HEK293 (cell line): Measurements from ENCODE around the gene PPP1R14C.
A peak's percentile ranks its signal among the peaks of the same experiment; 100 is the strongest.

ENCODE experiments used
- BCL11A ChIP-seq: fragments of 450-650 bp; formaldehyde crosslinking; IDR thresholded peaks from 2 replicates; pipeline ENCODE4 v1.5.1; 2016; ENCODE audit warnings: low read depth, missing biosample characterization, missing genetic modification characterization
- IKZF3 ChIP-seq: fragments of 450-650 bp; IDR thresholded peaks from 2 replicates; pipeline ENCODE4 v1.5.0; 2018; ENCODE audit warnings: missing biosample characterization, mild to moderate bottlenecking, missing genetic modification characterization, moderate library complexity
- MEIS1 ChIP-seq: sonication (generic); formaldehyde crosslinking; IDR thresholded peaks from 2 replicates; pipeline ENCODE4 v1.8.1; 2022; ENCODE audit warnings: missing genetic modification reagents, mild to moderate bottlenecking, borderline replicate concordance
- MYNN ChIP-seq: fragments of 450-650 bp; formaldehyde crosslinking; IDR thresholded peaks from 2 replicates; pipeline ENCODE4 v1.5.1; 2016; ENCODE audit warnings: missing biosample characterization, missing genetic modification characterization, borderline replicate concordance
- RBAK ChIP-seq: fragments of 450-650 bp; formaldehyde crosslinking; IDR thresholded peaks from 2 replicates; pipeline ENCODE4 v1.5.1; 2016; ENCODE audit warnings: missing biosample characterization, missing genetic modification characterization
- ZBTB20 ChIP-seq: fragments of 450-650 bp; formaldehyde crosslinking; IDR thresholded peaks from 2 replicates; pipeline ENCODE4 v1.5.1; 2016; ENCODE audit warnings: missing biosample characterization, missing genetic modification characterization
- ZBTB7A ChIP-seq: fragments of 450-650 bp; formaldehyde crosslinking; IDR thresholded peaks from 2 replicates; pipeline ENCODE4 v1.5.1; 2016; ENCODE audit warnings: low read depth, missing biosample characterization, missing genetic modification characterization
- ZFHX2 ChIP-seq: fragments of 450-650 bp; formaldehyde crosslinking; conservative IDR thresholded peaks from 2 replicates; pipeline ENCODE4 v1.5.1; 2016; ENCODE audit warnings: missing biosample characterization, missing genetic modification characterization
- ZFP37 ChIP-seq: fragments of 450-650 bp; formaldehyde crosslinking; IDR thresholded peaks from 2 replicates; pipeline ENCODE4 v1.5.1; 2016; ENCODE audit warnings: missing biosample characterization, missing genetic modification characterization
- ZNF23 ChIP-seq: fragments of 450-650 bp; formaldehyde crosslinking; IDR thresholded peaks from 2 replicates; pipeline ENCODE4 v1.5.1; 2016; ENCODE audit warnings: missing biosample characterization, missing genetic modification characterization, borderline replicate concordance
- ZNF341 ChIP-seq: fragments of 450-650 bp; formaldehyde crosslinking; IDR thresholded peaks from 2 replicates; pipeline ENCODE4; 2016; ENCODE audit warnings: low read depth, missing biosample characterization, missing genetic modification characterization
- ZNF350 ChIP-seq: fragments of 450-650 bp; formaldehyde crosslinking; IDR thresholded peaks from 2 replicates; pipeline ENCODE4 v1.5.0; 2017; ENCODE audit warnings: missing biosample characterization, mild to moderate bottlenecking, missing genetic modification characterization
- ZNF416 ChIP-seq: fragments of 450-650 bp; formaldehyde crosslinking; IDR thresholded peaks from 2 replicates; pipeline ENCODE4 v1.5.1; 2016; ENCODE audit warnings: missing biosample characterization, missing genetic modification characterization
- ZNF433 ChIP-seq: fragments of 450-650 bp; formaldehyde crosslinking; IDR thresholded peaks from 2 replicates; pipeline ENCODE4 v1.5.1; 2016; ENCODE audit warnings: missing biosample characterization, missing genetic modification characterization, low read depth
- ZNF544 ChIP-seq: fragments of 450-650 bp; formaldehyde crosslinking; IDR thresholded peaks from 2 replicates; pipeline ENCODE4 v1.5.0; 2017; ENCODE audit warnings: missing biosample characterization, missing genetic modification characterization
- ZNF585B ChIP-seq: fragments of 450-650 bp; formaldehyde crosslinking; IDR thresholded peaks from 2 replicates; pipeline ENCODE4 v1.5.1; 2016; ENCODE audit warnings: missing biosample characterization, missing genetic modification characterization
- ZNF596 ChIP-seq: fragments of 450-650 bp; IDR thresholded peaks from 2 replicates; pipeline ENCODE4 v1.5.0; 2018; ENCODE audit warnings: missing biosample characterization, mild to moderate bottlenecking, missing genetic modification characterization, moderate library complexity
- ZNF600 ChIP-seq: fragments of 450-650 bp; formaldehyde crosslinking; IDR thresholded peaks from 2 replicates; pipeline ENCODE4 v1.5.1; 2016; ENCODE audit warnings: missing biosample characterization, missing genetic modification characterization
- ZNF610 ChIP-seq: fragments of 450-650 bp; formaldehyde crosslinking; IDR thresholded peaks from 2 replicates; pipeline ENCODE4 v1.5.1; 2016; ENCODE audit warnings: missing biosample characterization, missing genetic modification characterization, borderline replicate concordance
- ZNF654 ChIP-seq: fragments of 450-650 bp; formaldehyde crosslinking; IDR thresholded peaks from 2 replicates; pipeline ENCODE4 v1.5.1; 2016; ENCODE audit warnings: low read depth, missing biosample characterization, missing genetic modification characterization
- ZNF76 ChIP-seq: fragments of 450-650 bp; formaldehyde crosslinking; IDR thresholded peaks from 2 replicates; pipeline ENCODE4; 2016; ENCODE audit warnings: low read depth, missing biosample characterization, missing genetic modification characterization, borderline replicate concordance
- TF ChIP-seq, protein P1 (sequence below): fragments of 450-650 bp; formaldehyde crosslinking; IDR thresholded peaks from 2 replicates; pipeline ENCODE4 v1.5.1; 2017; ENCODE audit warnings: missing biosample characterization, missing genetic modification characterization
- TF ChIP-seq, protein P2 (sequence below): fragments of 450-650 bp; formaldehyde crosslinking; IDR thresholded peaks from 2 replicates; pipeline ENCODE4 v1.5.1; 2017; ENCODE audit warnings: missing biosample characterization, missing genetic modification characterization
- TF ChIP-seq, protein P3 (sequence below): fragments of 450-650 bp; formaldehyde crosslinking; IDR thresholded peaks from 2 replicates; pipeline ENCODE4 v1.5.1; 2016; ENCODE audit warnings: missing biosample characterization, missing genetic modification characterization
- TF ChIP-seq, protein P4 (sequence below): fragments of 450-650 bp; formaldehyde crosslinking; IDR thresholded peaks from 2 replicates; pipeline ENCODE4 v1.5.1; 2016; ENCODE audit warnings: missing biosample characterization, missing genetic modification characterization
- TF ChIP-seq, protein P5 (sequence below): fragments of 450-650 bp; formaldehyde crosslinking; conservative IDR thresholded peaks from 2 replicates; pipeline ENCODE4 v1.5.1; 2016; ENCODE audit warnings: low read depth, missing biosample characterization, missing genetic modification characterization

PPP1R14C gene

GRCh38 chr6:150142670-150143515 is at the start of gene PPP1R14C (continued):
- TF ChIP-seq, protein P1, sequence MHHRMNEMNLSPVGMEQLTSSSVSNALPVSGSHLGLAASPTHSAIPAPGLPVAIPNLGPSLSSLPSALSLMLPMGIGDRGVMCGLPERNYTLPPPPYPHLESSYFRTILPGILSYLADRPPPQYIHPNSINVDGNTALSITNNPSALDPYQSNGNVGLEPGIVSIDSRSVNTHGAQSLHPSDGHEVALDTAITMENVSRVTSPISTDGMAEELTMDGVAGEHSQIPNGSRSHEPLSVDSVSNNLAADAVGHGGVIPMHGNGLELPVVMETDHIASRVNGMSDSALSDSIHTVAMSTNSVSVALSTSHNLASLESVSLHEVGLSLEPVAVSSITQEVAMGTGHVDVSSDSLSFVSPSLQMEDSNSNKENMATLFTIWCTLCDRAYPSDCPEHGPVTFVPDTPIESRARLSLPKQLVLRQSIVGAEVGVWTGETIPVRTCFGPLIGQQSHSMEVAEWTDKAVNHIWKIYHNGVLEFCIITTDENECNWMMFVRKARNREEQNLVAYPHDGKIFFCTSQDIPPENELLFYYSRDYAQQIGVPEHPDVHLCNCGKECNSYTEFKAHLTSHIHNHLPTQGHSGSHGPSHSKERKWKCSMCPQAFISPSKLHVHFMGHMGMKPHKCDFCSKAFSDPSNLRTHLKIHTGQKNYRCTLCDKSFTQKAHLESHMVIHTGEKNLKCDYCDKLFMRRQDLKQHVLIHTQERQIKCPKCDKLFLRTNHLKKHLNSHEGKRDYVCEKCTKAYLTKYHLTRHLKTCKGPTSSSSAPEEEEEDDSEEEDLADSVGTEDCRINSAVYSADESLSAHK, result no peak; the same call in 1 of the 2 replicates
- TF ChIP-seq, protein P2, sequence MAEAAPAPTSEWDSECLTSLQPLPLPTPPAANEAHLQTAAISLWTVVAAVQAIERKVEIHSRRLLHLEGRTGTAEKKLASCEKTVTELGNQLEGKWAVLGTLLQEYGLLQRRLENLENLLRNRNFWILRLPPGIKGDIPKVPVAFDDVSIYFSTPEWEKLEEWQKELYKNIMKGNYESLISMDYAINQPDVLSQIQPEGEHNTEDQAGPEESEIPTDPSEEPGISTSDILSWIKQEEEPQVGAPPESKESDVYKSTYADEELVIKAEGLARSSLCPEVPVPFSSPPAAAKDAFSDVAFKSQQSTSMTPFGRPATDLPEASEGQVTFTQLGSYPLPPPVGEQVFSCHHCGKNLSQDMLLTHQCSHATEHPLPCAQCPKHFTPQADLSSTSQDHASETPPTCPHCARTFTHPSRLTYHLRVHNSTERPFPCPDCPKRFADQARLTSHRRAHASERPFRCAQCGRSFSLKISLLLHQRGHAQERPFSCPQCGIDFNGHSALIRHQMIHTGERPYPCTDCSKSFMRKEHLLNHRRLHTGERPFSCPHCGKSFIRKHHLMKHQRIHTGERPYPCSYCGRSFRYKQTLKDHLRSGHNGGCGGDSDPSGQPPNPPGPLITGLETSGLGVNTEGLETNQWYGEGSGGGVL (tag by site-specific recombination), result 0 out of 2 replicates have a peak, but pooled peaks have one; percentile 64
- TF ChIP-seq BCL11A (tag by site-specific recombination) (no peak), ZNF654 (tag by site-specific recombination) (no peak), MEIS1 (no peak; the same call in 1 of the 2 replicates), ZNF585B (tag by site-specific recombination) (no peak; the same call in 1 of the 2 replicates), ZBTB7A (tag by site-specific recombination) (peak; percentile 76), ZNF23 (no peak), ZBTB20 (tag by site-specific recombination) (peak; percentile 44), ZNF596 (tag by site-specific recombination) (peak; percentile 9; the same call in 1 of the 2 replicates), IKZF3 (tag by site-specific recombination) (0 out of 2 replicates have a peak, but pooled peaks have one; percentile 5), ZNF76 (tag by site-specific recombination) (peak; percentile 66; the same call in 1 of the 2 replicates), ZNF610 (tag by site-specific recombination) (peak; percentile 41; the same call in 1 of the 2 replicates), ZFHX2 (tag by site-specific recombination) (peak; percentile 89), ZNF433 (tag by site-specific recombination) (no peak), ZNF341 (tag by site-specific recombination) (0 out of 2 replicates have a peak, but pooled peaks have one; percentile 13), RBAK (tag by site-specific recombination) (no peak), ZNF350 (tag by site-specific recombination) (no peak), ZNF416 (no peak), ZFP37 (tag by site-specific recombination) (peak; percentile 80), ZNF600 (tag by site-specific recombination) (0 out of 2 replicates have a peak, but pooled peaks have one; percentile 16), MYNN (tag by site-specific recombination) (peak; percentile 63; the same call in 1 of the 2 replicates), ZNF544 (tag by site-specific recombination) (no peak)
- TF ChIP-seq, protein P3, sequence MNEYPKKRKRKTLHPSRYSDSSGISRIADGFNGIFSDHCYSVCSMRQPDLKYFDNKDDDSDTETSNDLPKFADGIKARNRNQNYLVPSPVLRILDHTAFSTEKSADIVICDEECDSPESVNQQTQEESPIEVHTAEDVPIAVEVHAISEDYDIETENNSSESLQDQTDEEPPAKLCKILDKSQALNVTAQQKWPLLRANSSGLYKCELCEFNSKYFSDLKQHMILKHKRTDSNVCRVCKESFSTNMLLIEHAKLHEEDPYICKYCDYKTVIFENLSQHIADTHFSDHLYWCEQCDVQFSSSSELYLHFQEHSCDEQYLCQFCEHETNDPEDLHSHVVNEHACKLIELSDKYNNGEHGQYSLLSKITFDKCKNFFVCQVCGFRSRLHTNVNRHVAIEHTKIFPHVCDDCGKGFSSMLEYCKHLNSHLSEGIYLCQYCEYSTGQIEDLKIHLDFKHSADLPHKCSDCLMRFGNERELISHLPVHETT (tag by site-specific recombination), result no peak
- TF ChIP-seq, protein P4, sequence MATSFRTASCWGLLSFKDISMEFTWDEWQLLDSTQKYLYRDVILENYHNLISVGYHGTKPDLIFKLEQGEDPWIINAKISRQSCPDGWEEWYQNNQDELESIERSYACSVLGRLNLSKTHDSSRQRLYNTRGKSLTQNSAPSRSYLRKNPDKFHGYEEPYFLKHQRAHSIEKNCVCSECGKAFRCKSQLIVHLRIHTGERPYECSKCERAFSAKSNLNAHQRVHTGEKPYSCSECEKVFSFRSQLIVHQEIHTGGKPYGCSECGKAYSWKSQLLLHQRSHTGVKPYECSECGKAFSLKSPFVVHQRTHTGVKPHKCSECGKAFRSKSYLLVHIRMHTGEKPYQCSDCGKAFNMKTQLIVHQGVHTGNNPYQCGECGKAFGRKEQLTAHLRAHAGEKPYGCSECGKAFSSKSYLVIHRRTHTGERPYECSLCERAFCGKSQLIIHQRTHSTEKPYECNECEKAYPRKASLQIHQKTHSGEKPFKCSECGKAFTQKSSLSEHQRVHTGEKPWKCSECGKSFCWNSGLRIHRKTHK (tag by site-specific recombination), result no peak
- TF ChIP-seq, protein P5, sequence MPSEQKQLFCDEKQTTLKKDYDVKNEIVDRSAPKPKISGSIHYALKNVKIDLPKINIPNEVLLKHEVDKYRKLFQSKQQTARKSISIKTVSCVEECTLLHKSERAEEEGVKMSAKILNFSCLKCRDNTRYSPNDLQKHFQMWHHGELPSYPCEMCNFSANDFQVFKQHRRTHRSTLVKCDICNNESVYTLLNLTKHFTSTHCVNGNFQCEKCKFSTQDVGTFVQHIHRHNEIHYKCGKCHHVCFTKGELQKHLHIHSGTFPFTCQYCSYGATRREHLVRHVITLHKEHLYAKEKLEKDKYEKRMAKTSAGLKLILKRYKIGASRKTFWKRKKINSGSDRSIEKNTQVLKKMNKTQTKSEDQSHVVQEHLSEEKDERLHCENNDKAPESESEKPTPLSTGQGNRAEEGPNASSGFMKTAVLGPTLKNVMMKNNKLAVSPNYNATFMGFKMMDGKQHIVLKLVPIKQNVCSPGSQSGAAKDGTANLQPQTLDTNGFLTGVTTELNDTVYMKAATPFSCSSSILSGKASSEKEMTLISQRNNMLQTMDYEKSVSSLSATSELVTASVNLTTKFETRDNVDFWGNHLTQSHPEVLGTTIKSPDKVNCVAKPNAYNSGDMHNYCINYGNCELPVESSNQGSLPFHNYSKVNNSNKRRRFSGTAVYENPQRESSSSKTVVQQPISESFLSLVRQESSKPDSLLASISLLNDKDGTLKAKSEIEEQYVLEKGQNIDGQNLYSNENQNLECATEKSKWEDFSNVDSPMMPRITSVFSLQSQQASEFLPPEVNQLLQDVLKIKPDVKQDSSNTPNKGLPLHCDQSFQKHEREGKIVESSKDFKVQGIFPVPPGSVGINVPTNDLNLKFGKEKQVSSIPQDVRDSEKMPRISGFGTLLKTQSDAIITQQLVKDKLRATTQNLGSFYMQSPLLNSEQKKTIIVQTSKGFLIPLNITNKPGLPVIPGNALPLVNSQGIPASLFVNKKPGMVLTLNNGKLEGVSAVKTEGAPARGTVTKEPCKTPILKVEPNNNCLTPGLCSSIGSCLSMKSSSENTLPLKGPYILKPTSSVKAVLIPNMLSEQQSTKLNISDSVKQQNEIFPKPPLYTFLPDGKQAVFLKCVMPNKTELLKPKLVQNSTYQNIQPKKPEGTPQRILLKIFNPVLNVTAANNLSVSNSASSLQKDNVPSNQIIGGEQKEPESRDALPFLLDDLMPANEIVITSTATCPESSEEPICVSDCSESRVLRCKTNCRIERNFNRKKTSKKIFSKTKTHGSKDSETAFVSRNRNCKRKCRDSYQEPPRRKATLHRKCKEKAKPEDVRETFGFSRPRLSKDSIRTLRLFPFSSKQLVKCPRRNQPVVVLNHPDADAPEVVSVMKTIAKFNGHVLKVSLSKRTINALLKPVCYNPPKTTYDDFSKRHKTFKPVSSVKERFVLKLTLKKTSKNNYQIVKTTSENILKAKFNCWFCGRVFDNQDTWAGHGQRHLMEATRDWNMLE, result no peak
